Lung (tissue), 12 donors: ENCODE results near the gene SLITRK3. TPM values are rescaled to one million over a fixed set of nuclear protein-coding genes. Genes with fewer than 3 reads are reported as not detected.

Experiments used
- ATAC-seq: fragments of 200-7000 bp; cut with Tn5 transposase; one replicate; pipeline ENCODE4 v1.9.1; 2020; ENCODE audit warnings: moderate number of reproducible peaks; ENCODE audit not compliant: insufficient read depth, low FRiP score
- DNase-seq, 3 donors: peaks; one replicate each; pipeline ENCODE4 v3.0.0-alpha.2; 2013 to 2017
- H3K27ac ChIP-seq, 2 donors: one replicate each; pipeline ENCODE4 v1.5.1; 2013; ENCODE audit warnings: mild to moderate bottlenecking in 2 of 2, moderate library complexity in 2 of 2, control low read depth in 1 of 2, inconsistent platforms in 1 of 2, low read depth in 1 of 2, low read length in 1 of 2
- H3K27me3 ChIP-seq, 3 donors: one replicate each; pipeline ENCODE4 v1.5.1; 2013; ENCODE audit warnings: low read length in 2 of 3; ENCODE audit not compliant: control insufficient read depth in 3 of 3, insufficient read depth in 3 of 3
- H3K36me3 ChIP-seq, 4 donors: one replicate each; pipeline ENCODE4 v1.5.1; 2013; ENCODE audit warnings: low read length in 4 of 4, mild to moderate bottlenecking in 1 of 4, moderate library complexity in 1 of 4; ENCODE audit not compliant: control insufficient read depth in 4 of 4, insufficient read depth in 4 of 4
- H3K4me1 ChIP-seq, 5 donors: one replicate each; pipeline ENCODE4 v1.5.1; 2013; ENCODE audit warnings: low read length in 5 of 5, mild to moderate bottlenecking in 2 of 5, moderate library complexity in 1 of 5; ENCODE audit not compliant: control insufficient read depth in 5 of 5, insufficient read depth in 5 of 5
- H3K4me3 ChIP-seq: one replicate; pipeline ENCODE4 v1.5.1; 2013; ENCODE audit warnings: mild to moderate bottlenecking, control low read depth, moderate library complexity
- H3K9ac ChIP-seq, 2 donors: one replicate each; pipeline ENCODE4 v1.5.1; 2013; ENCODE audit warnings: low read length in 2 of 2, control low read depth in 1 of 2; ENCODE audit not compliant: insufficient read depth in 1 of 2
- H3K9me3 ChIP-seq, 4 donors: one replicate each; pipeline ENCODE4 v1.5.1; 2013; ENCODE audit warnings: low read length in 3 of 4, mild to moderate bottlenecking in 1 of 4, moderate library complexity in 1 of 4; ENCODE audit not compliant: control insufficient read depth in 4 of 4, insufficient read depth in 3 of 4
- WGBS, 2 donors: extraction: QIAGEN DNeasy Blood & Tissue Kit; methylation state at CpG; one replicate each; pipeline ENCODE4 v1.1.7; 2013; 5-methylcytosine and 5-hydroxymethylcytosine counted together
- polyA plus RNA-seq, 2 donors: library from polyadenylated mRNA; stranded (reverse); fragments of 200-250 nt; gene quantifications; one replicate each; pipeline ENCODE4 v1.2.1, GENCODE V29; 2013
- total RNA-seq, 2 donors: library from RNA; depleted of rRNA in 1 of 2; stranded (reverse); fragments of >200 nt in 1 of 2; gene quantifications; one replicate each; pipeline ENCODE4 v1.2.1, GENCODE V29; 2014 to 2021
- TF ChIP-seq, protein P1 (sequence below): IDR thresholded peaks from 2 replicates; pipeline ENCODE4 v1.5.1; 2012; ENCODE audit warnings: mild to moderate bottlenecking; ENCODE audit errors: control extremely low read depth, extremely low read depth
- donor health status: control.
- donor health status: control.
- donor health status: Bipolar disorder and iron deficiency.
- donor health status: healthy.
- donor health status: DM: yes; HTN: yes; CAD: no.

The SLITRK3 gene
- total and polyA plus RNA-seq, 4 donors = 0.02 to 0.68 (median 0.28) TPM; not detected in 1

DNA sequence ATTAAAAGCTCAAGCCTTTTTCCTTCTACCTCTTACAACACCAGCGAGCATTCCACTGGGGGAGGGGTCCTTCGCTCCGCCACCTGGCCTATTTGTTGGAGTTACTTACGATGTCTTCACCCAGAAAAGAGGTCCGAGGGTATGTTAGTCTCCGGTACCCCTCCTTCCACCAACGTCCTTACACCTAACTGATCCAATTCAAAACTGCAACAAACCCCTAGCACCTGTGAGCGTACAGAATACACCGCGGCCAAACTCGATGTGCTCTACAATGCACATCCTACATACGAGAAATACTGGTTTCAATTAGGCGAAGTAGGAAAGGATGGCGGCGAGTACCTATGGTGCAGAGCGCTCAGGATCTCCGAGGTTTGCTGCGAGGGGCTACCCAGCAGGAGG is 944 bp downstream of the SLITRK3 start:
- Histone ChIP-seq H3K36me3 (no peaks in the 10 kb centered on the region), H3K4me3 (no peak overlapping the region), H3K27me3 (peaks cover 5 to 95% (median 82%) of the 10 kb centered on the region in 3 donors), H3K4me1 (peaks cover 3 to 33% (median 15%) of the 10 kb centered on the region in 5 donors), H3K9me3 (peaks cover 0 to 2% (median 0%) of the 10 kb centered on the region in 4 donors), H3K27ac (no peak overlapping the region), H3K9ac (no peak overlapping the region)
- TF ChIP-seq, protein P1, sequence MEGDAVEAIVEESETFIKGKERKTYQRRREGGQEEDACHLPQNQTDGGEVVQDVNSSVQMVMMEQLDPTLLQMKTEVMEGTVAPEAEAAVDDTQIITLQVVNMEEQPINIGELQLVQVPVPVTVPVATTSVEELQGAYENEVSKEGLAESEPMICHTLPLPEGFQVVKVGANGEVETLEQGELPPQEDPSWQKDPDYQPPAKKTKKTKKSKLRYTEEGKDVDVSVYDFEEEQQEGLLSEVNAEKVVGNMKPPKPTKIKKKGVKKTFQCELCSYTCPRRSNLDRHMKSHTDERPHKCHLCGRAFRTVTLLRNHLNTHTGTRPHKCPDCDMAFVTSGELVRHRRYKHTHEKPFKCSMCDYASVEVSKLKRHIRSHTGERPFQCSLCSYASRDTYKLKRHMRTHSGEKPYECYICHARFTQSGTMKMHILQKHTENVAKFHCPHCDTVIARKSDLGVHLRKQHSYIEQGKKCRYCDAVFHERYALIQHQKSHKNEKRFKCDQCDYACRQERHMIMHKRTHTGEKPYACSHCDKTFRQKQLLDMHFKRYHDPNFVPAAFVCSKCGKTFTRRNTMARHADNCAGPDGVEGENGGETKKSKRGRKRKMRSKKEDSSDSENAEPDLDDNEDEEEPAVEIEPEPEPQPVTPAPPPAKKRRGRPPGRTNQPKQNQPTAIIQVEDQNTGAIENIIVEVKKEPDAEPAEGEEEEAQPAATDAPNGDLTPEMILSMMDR = no peak
- peak in 2 of 3 donors; percentile 38 to 48 for DNase-seq
- no peak for ATAC-seq
- WGBS, 2 donors = 5 to 6% methylated on average over 18 of the region's 18 CpGs

DNA sequence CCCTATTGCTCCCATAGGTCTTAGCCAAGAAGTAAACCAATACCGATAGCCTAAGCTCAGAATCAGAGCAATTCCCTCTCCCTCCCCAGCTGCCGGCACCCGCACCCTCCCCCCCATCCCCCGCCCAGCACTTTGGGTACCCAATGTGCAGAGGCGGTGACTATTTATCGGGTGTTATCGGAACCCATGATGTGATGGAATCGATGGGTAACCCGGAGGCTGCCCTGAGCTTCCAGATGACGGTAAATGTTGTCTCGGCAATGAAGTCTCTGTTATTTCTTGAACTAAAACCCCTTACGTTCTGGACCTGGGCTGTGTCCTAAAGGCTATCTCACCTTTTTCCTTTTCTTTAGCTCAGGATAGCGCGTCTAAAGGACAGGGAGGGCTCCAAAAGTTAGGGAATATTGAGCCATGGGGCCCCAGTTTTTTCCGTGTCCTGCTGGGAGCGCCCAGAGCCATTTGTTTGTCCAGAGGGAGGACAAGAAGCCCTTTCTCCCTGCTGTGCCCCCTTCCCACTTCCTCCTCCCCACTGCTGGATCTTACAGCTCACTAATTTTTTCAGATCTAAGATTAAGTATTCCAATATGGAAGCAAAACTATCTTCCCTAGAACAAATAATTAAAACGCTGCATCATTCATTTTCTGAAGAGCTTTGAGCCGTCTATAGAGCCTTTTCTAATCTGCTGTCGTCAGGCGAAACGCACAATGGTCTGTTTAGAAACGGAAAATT is 1.5 kb downstream of the SLITRK3 start:
- no peak overlapping the region for H3K27ac ChIP-seq
- TF ChIP-seq, protein P1 = no peak
- H3K9me3 ChIP-seq = peaks cover 0 to 2% (median 0%) of the 10 kb centered on the region in 4 donors
- peaks cover 3 to 33% (median 15%) of the 10 kb centered on the region in 5 donors for H3K4me1 ChIP-seq
- WGBS, 2 donors = 6 to 7% methylated on average over 22 of the region's 22 CpGs
- H3K4me3 ChIP-seq = no peak overlapping the region
- H3K27me3 ChIP-seq = peaks cover 5 to 95% (median 82%) of the 10 kb centered on the region in 3 donors
- no peak overlapping the region for H3K9ac ChIP-seq
- ATAC-seq (no peak), DNase-seq (peak; percentile 21 to 35 (median 23))
- H3K36me3 ChIP-seq = no peaks in the 10 kb centered on the region

DNA sequence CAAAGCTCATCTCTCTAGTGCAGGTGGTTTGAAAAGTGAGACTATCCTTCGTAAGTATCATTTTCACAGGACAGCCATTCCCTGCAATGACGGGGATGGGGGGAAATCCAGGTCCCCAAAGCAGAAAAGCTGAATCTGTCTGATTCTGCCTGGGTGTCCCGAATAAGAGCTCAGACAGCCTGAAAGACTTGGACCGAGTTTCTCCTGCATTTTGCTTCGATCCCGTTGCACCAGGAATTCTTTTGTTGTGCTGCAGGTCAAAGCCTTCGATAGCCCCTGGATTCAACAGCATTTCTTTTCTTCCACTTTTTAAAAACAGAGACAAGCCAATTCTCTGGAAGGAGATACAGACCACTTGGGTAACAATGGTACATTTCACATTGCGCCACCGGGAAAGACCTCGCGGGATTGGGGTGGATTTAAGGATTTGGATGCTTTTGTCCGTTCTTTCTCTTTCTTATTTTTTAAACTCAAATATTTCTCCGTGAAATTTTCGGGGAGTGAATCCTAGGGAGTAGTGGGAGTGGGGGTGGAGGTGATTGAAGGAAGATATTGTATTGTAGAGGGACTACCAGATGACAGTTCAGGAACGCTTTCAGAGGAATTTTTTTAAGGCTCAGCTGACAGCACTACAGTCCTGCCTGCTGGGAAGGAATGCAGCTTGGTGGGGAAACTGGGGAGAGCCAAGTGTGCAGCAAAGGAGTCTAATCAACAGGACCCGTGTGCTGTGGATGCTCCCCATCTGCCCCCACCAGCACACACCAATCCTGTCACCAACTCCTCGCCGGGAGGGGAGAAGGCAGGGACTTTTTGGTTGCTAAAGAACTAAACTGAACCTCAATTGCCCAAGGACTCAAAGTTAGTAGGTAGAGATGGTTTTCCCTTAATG is 2.6 kb downstream of the SLITRK3 start:
- no peak for ATAC-seq
- Histone ChIP-seq H3K4me1 (peaks cover 3 to 33% (median 15%) of the 10 kb centered on the region in 5 donors), H3K4me3 (no peak overlapping the region), H3K36me3 (no peaks in the 10 kb centered on the region), H3K9ac (no peak overlapping the region), H3K27ac (no peak overlapping the region), H3K27me3 (peaks cover 5 to 86% (median 73%) of the 10 kb centered on the region in 3 donors), H3K9me3 (peaks cover 0 to 2% (median 0%) of the 10 kb centered on the region in 4 donors)
- peak; percentile 30 to 47 (median 36) for DNase-seq
- TF ChIP-seq, protein P1 = no peak
- WGBS, 2 donors = 9% methylated on average over 18 of the region's 18 CpGs
